PC-9 (cell line): Measurements from ENCODE around the gene DIAPH3.

ENCODE experiments used
- EZH2 ChIP-seq: fragments of 200-600 bp; sonication (generic); IDR thresholded peaks from 2 replicates; pipeline ENCODE4 v1.8.0; 2017; ENCODE audit warnings: antibody characterized with exemption, low read depth
- TF ChIP-seq, protein P1 (sequence below): fragments of 200-600 bp; sonication (generic); conservative IDR thresholded peaks from 2 replicates; pipeline ENCODE4 v1.6.1; 2017; ENCODE audit warnings: mixed run types, antibody characterized with exemption, mild to moderate bottlenecking, moderate library complexity

GRCh38 chr13:59665732-59666131, 498.0 kb downstream of the DIAPH3 start:
- TF ChIP-seq, protein P1, sequence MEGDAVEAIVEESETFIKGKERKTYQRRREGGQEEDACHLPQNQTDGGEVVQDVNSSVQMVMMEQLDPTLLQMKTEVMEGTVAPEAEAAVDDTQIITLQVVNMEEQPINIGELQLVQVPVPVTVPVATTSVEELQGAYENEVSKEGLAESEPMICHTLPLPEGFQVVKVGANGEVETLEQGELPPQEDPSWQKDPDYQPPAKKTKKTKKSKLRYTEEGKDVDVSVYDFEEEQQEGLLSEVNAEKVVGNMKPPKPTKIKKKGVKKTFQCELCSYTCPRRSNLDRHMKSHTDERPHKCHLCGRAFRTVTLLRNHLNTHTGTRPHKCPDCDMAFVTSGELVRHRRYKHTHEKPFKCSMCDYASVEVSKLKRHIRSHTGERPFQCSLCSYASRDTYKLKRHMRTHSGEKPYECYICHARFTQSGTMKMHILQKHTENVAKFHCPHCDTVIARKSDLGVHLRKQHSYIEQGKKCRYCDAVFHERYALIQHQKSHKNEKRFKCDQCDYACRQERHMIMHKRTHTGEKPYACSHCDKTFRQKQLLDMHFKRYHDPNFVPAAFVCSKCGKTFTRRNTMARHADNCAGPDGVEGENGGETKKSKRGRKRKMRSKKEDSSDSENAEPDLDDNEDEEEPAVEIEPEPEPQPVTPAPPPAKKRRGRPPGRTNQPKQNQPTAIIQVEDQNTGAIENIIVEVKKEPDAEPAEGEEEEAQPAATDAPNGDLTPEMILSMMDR = no peak
- no peak for TF ChIP-seq EZH2
